KMS-11 (cell line): ENCODE data around the gene CELSR3.

Experiments
- H2AFZ ChIP-seq: fragments of 200-600 bp; sonication (generic); 2 replicates; pipeline ENCODE4 v1.6.1; 2016; ENCODE audit warnings: antibody characterized with exemption, mixed run types, low read depth
- H3K27ac ChIP-seq: fragments of 200-600 bp; sonication (generic); 2 replicates; pipeline ENCODE4 v1.6.1; 2016; ENCODE audit warnings: mild to moderate bottlenecking, mixed run types
- H3K27me3 ChIP-seq: fragments of 200-600 bp; sonication (generic); 2 replicates; pipeline ENCODE4 v1.6.1; 2017; ENCODE audit warnings: mild to moderate bottlenecking, low read depth, mixed run types, moderate library complexity; ENCODE audit not compliant: insufficient read depth
- H3K36me3 ChIP-seq: fragments of 200-600 bp; sonication (generic); 2 replicates; pipeline ENCODE4 v1.6.1; 2017; ENCODE audit warnings: mild to moderate bottlenecking, mixed run types; ENCODE audit not compliant: insufficient read depth
- H3K4me1 ChIP-seq: fragments of 200-600 bp; sonication (generic); 2 replicates; pipeline ENCODE4 v1.6.1; 2016; ENCODE audit warnings: mild to moderate bottlenecking, low read depth, mixed run types; ENCODE audit not compliant: poor library complexity, severe bottlenecking
- H3K4me2 ChIP-seq: fragments of 200-600 bp; sonication (generic); 2 replicates; pipeline ENCODE4 v1.7.0; 2016; ENCODE audit warnings: mild to moderate bottlenecking, mixed run types
- H3K4me3 ChIP-seq: fragments of 200-600 bp; sonication (generic); IDR thresholded peaks from 2 replicates; pipeline ENCODE4 v1.6.1; 2017; ENCODE audit warnings: low read depth, low read length, mixed read lengths; ENCODE audit not compliant: insufficient read depth
- H3K79me2 ChIP-seq: fragments of 200-600 bp; sonication (generic); 2 replicates; pipeline ENCODE4 v1.6.1; 2016; ENCODE audit warnings: low read depth, mixed run types; ENCODE audit not compliant: insufficient read depth
- H3K9ac ChIP-seq: fragments of 200-600 bp; sonication (generic); 2 replicates; pipeline ENCODE4 v1.6.1; 2016; ENCODE audit warnings: mild to moderate bottlenecking, mixed run types
- H4K20me1 ChIP-seq: fragments of 200-600 bp; sonication (generic); 2 replicates; pipeline ENCODE4 v1.6.1; 2016; ENCODE audit warnings: mild to moderate bottlenecking, mixed run types; ENCODE audit not compliant: insufficient read depth
- TF ChIP-seq, protein P1 (sequence below): fragments of 200-600 bp; sonication (generic); conservative IDR thresholded peaks from 2 replicates; pipeline ENCODE4 v1.6.1; 2017; ENCODE audit warnings: low read depth, mild to moderate bottlenecking, antibody characterized with exemption, low read length, moderate library complexity, mixed read lengths

The CELSR3 gene

DNA sequence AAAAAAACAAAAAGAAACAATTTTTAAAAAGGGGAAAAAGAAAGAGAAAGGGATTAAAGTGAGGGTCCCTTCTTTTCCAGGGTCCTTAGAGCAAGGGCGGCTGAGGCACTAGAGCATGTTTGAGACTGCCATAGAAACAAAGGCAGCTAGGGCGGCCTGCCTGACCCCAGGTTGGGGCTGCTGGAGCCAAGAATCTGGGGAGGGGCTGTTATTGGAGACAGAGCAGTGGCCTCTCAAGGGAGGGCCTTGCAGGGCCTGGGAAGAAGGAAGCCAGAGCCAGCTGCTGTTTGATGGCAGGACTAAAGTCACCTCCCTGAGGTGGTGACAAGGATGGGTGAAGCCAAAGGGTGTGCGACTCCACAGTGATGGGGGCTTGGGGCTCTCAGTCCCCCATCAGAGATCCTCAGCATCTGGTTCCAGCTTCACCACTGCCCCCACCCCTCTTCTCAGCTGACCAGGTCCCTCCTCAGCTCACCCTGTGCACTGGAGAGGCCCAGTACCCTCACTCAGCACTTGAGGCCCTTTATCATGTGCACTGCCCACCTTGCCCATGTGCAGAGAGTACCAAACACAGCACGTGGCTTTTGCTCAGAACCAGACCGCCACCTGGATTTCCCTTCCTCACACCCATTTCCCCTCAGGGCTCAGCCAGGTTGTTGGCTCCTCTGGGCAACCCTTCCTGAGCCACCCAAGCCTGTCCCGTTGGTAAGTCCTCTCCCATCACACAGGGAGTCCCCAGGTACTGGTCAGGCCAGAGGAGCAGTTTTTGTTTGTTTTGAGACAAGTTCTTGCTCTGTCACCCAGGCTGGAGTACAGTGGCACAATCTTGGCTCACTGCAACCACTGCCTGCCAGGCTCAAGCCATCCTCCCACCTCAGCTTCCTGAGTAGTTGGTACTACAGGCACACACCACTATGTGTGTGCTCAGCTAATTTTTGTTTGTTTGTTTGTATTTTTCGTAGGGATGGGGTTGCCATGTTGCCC, 42.9 kb downstream of the CELSR3 start:
- no peaks in the 10 kb centered on the region for H3K79me2 ChIP-seq
- TF ChIP-seq, protein P1, sequence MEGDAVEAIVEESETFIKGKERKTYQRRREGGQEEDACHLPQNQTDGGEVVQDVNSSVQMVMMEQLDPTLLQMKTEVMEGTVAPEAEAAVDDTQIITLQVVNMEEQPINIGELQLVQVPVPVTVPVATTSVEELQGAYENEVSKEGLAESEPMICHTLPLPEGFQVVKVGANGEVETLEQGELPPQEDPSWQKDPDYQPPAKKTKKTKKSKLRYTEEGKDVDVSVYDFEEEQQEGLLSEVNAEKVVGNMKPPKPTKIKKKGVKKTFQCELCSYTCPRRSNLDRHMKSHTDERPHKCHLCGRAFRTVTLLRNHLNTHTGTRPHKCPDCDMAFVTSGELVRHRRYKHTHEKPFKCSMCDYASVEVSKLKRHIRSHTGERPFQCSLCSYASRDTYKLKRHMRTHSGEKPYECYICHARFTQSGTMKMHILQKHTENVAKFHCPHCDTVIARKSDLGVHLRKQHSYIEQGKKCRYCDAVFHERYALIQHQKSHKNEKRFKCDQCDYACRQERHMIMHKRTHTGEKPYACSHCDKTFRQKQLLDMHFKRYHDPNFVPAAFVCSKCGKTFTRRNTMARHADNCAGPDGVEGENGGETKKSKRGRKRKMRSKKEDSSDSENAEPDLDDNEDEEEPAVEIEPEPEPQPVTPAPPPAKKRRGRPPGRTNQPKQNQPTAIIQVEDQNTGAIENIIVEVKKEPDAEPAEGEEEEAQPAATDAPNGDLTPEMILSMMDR = no peak
- no peak overlapping the region for H3K27ac ChIP-seq
- H3K27me3 ChIP-seq = no peaks in the 10 kb centered on the region
- H3K4me3 ChIP-seq = no peak overlapping the region
- no peak overlapping the region for H3K9ac ChIP-seq
- H2AFZ ChIP-seq = no peak overlapping the region
- H4K20me1 ChIP-seq = no peaks in the 10 kb centered on the region
- no peak overlapping the region for H3K4me2 ChIP-seq
- no peaks in the 10 kb centered on the region for H3K36me3 ChIP-seq
- no peaks in the 10 kb centered on the region for H3K4me1 ChIP-seq

DNA sequence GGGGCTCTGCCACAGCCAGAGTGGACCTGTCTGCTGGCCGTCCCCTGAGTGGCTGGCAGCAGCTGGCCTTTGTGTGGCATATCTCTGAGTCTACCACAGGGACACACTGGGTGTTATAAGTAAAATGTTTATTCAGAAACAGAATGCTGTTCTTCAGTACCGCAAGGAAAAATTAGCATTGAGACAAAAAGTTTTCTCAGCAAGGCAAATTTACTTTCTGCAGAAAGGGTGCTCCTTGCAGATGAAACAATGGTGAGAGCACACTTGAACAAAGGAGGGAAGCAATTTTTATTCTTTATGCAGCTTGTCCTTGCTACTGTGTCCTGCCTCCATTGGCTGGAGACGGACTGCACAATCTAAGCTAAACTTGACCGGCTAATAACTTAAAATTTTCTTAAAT, 45.1 kb downstream of the CELSR3 start:
- no peaks in the 10 kb centered on the region for H3K36me3 ChIP-seq
- H3K9ac ChIP-seq = no peak overlapping the region
- TF ChIP-seq, protein P1 = no peak
- H3K79me2 ChIP-seq = no peaks in the 10 kb centered on the region
- no peak overlapping the region for H3K27ac ChIP-seq
- H4K20me1 ChIP-seq = no peaks in the 10 kb centered on the region
- H2AFZ ChIP-seq = no peak overlapping the region
- H3K4me1 ChIP-seq = no peaks in the 10 kb centered on the region
- H3K4me3 ChIP-seq = no peak overlapping the region
- H3K27me3 ChIP-seq = no peaks in the 10 kb centered on the region
- H3K4me2 ChIP-seq = no peak overlapping the region

DNA sequence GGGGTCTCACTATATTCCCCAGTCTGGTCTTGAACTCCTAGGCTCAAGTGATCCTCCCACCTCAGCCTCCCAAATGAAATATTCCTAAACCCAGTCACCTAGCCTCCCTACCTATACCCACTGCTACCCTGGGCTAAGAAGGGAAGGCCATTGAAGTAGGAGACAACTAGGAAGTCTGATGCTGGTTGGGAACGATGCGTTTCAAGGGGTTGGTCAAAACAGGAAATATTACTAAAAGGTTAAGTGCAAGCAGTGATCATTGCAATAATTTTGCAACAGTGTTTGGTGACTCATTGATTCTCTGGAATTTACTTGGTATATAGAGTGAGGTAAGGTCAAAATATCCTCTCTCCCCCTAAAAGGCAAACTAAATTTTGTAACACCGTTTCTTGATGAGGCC, 48.6 kb downstream of the CELSR3 start:
- no peak overlapping the region for H3K9ac ChIP-seq
- H3K36me3 ChIP-seq = no peaks in the 10 kb centered on the region
- no peak overlapping the region for H3K27ac ChIP-seq
- H3K79me2 ChIP-seq = no peaks in the 10 kb centered on the region; the same call in 1 of the 2 replicates
- H3K4me1 ChIP-seq = no peaks in the 10 kb centered on the region
- H4K20me1 ChIP-seq = no peaks in the 10 kb centered on the region
- TF ChIP-seq, protein P1 = no peak
- H2AFZ ChIP-seq = no peak overlapping the region
- no peak overlapping the region for H3K4me2 ChIP-seq
- no peak overlapping the region for H3K4me3 ChIP-seq
- H3K27me3 ChIP-seq = no peaks in the 10 kb centered on the region

DNA sequence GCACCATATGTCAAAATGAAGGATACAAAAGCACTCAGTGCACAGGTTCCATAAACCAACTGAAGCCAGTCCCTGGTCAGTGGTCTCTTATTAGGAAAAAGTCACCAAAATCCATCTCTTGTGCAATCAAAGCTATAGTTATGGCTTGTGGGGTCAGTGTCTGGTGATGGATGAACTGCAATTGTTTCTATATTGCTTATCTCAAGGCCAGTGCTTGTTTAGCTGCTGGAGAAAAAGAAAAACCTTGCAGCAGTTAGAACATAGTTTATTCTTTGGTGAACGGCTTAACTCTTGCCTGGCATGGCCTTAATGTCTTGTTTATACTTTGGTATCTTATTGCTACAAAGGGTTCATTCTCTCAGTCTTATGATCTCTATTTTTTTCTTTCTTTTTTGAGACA, 50.4 kb downstream of the CELSR3 start:
- H3K36me3 ChIP-seq = no peaks in the 10 kb centered on the region
- H3K27ac ChIP-seq = no peak overlapping the region
- H2AFZ ChIP-seq = no peak overlapping the region
- peaks cover 10% of the 10 kb centered on the region for H3K79me2 ChIP-seq
- peaks cover 7% of the 10 kb centered on the region for H3K4me1 ChIP-seq
- TF ChIP-seq, protein P1 = no peak
- no peak overlapping the region for H3K4me2 ChIP-seq
- no peak overlapping the region for H3K9ac ChIP-seq
- no peaks in the 10 kb centered on the region for H4K20me1 ChIP-seq
- H3K27me3 ChIP-seq = no peaks in the 10 kb centered on the region
- H3K4me3 ChIP-seq = no peak overlapping the region
